Keratinocyte (primary cell): Measurements from ENCODE around the gene SCTR. TPM values are rescaled to one million over a fixed set of nuclear protein-coding genes. Genes with fewer than 3 reads are reported as not detected.

ENCODE experiments used
- DNase-seq: peaks from one replicate; pipeline ENCODE4 v3.0.0-alpha.2; 2011; ENCODE audit warnings: low read depth, missing footprints, low spot score
- FAIRE-seq: peaks from 2 replicates; lab custom pipeline; 2011; peaks lifted over from hg19 to GRCh38; lab: Jason Lieb, UNC
- H2AFZ ChIP-seq: 2 replicates; pipeline ENCODE4 v1.6.0; 2012; ENCODE audit warnings: low read length, control low read depth, inconsistent platforms; ENCODE audit not compliant: control insufficient read depth
- H3K27ac ChIP-seq: 2 replicates; pipeline ENCODE4 v1.5.1; 2011; ENCODE audit warnings: low read length; ENCODE audit not compliant: control insufficient read depth, insufficient read depth
- H3K27me3 ChIP-seq: 3 replicates; pipeline ENCODE4 v1.6.0; 2011; ENCODE audit warnings: low read length; ENCODE audit not compliant: control insufficient read depth, insufficient read depth; ENCODE audit errors: extremely low read depth
- H3K36me3 ChIP-seq, 2 experiments: 2 replicates in 1 of 2; 3 replicates in 1 of 2; pipeline ENCODE4 v1.5.1; 2011; ENCODE audit warnings: low read length in 2 of 2, mild to moderate bottlenecking in 1 of 2; ENCODE audit not compliant: control insufficient read depth in 2 of 2, insufficient read depth in 2 of 2; ENCODE audit errors: extremely low read depth in 1 of 2
- H3K4me1 ChIP-seq: 3 replicates; pipeline ENCODE4 v1.5.1; 2011; ENCODE audit warnings: low read length; ENCODE audit not compliant: control insufficient read depth, insufficient read depth; ENCODE audit errors: extremely low read depth
- H3K4me2 ChIP-seq: 3 replicates; pipeline ENCODE4 v1.6.0; 2011; ENCODE audit warnings: low read depth, low read length; ENCODE audit not compliant: control insufficient read depth, insufficient read depth; ENCODE audit errors: extremely low read depth
- H3K4me3 ChIP-seq, 3 experiments: fragments of 200-600 bp in 1 of 3; sonication (generic) in 1 of 3; 2 replicates in 2 of 3; 3 replicates in 1 of 3; pipeline ENCODE4 v1.5.1; 2011 to 2016; ENCODE audit warnings: low read length in 3 of 3, mild to moderate bottlenecking in 3 of 3, control low read depth in 2 of 3, inconsistent platforms in 1 of 3, low read depth in 1 of 3, mixed read lengths in 1 of 3, mixed run types in 1 of 3, moderate library complexity in 1 of 3; ENCODE audit not compliant: control insufficient read depth in 2 of 3, insufficient read depth in 2 of 3; ENCODE audit errors: extremely low read depth in 1 of 3
- H3K79me2 ChIP-seq: 2 replicates; pipeline ENCODE4 v1.6.0; 2012; ENCODE audit warnings: low read length; ENCODE audit not compliant: control insufficient read depth, insufficient read depth
- H3K9ac ChIP-seq: 3 replicates; pipeline ENCODE4 v1.6.0; 2011; ENCODE audit warnings: low read length; ENCODE audit not compliant: control insufficient read depth, insufficient read depth; ENCODE audit errors: extremely low read depth
- H3K9me1 ChIP-seq: 3 replicates; pipeline ENCODE4 v1.6.0; 2011; ENCODE audit warnings: low read length; ENCODE audit not compliant: control insufficient read depth, insufficient read depth; ENCODE audit errors: extremely low read depth
- H3K9me3 ChIP-seq: 2 replicates; pipeline ENCODE4 v1.5.1; 2012; ENCODE audit warnings: low read depth, low read length; ENCODE audit not compliant: control insufficient read depth
- H4K20me1 ChIP-seq: 3 replicates; pipeline ENCODE4 v1.6.0; 2011; ENCODE audit warnings: low read length; ENCODE audit not compliant: control insufficient read depth, insufficient read depth; ENCODE audit errors: extremely low read depth
- EZH2 ChIP-seq: IDR thresholded peaks from one replicate; pipeline ENCODE4 v1.6.1; 2012; ENCODE audit warnings: inconsistent platforms, mild to moderate bottlenecking, low read length, moderate library complexity
- dilution Hi-C: fragments of 300-500 bp; cut with MboI; formaldehyde crosslinking; loops from one replicate; pipeline ENCODE4 v1.7.0; 2020; ENCODE audit warnings: low sequenced_read_pairs; ENCODE audit not compliant: extremely low pct_ligation_motif_present
- polyA plus RNA-seq, 5 experiments: library from polyadenylated mRNA; depleted of rRNA in 3 of 5; stranded (reverse) in 3 of 5; stranded (forward) in 1 of 5; unstranded in 1 of 5; fragments of >200 nt; gene quantifications; 1 replicate in 1 of 5; 2 replicates in 3 of 5; 3 replicates in 1 of 5; pipeline versions ENCODE4 v1.2.1 to v1.2.3, GENCODE V29; 2011 to 2012; ENCODE audit warnings: missing spikeins in 2 of 5, low read depth in 1 of 5, low replicate concordance in 1 of 5
- TF ChIP-seq, protein P1 (sequence below), 3 experiments: IDR thresholded peaks in 1 of 3; conservative IDR thresholded peaks in 1 of 3; optimal IDR thresholded peaks in 1 of 3; 2 replicates in 2 of 3; 3 replicates in 1 of 3; pipeline versions ENCODE3 to v1.5.1; 2011; ENCODE audit warnings: low read length in 3 of 3, mild to moderate bottlenecking in 3 of 3, moderate library complexity in 2 of 3, control low read depth in 1 of 3, inconsistent platforms in 1 of 3; ENCODE audit not compliant: insufficient read depth in 2 of 3; ENCODE audit errors: extremely low read depth in 1 of 3

SCTR gene
- polyA plus RNA-seq, 1 donor (not counting 4 experiments of a cell fraction or from before 2014, with no cell fraction given): not detected

DNA sequence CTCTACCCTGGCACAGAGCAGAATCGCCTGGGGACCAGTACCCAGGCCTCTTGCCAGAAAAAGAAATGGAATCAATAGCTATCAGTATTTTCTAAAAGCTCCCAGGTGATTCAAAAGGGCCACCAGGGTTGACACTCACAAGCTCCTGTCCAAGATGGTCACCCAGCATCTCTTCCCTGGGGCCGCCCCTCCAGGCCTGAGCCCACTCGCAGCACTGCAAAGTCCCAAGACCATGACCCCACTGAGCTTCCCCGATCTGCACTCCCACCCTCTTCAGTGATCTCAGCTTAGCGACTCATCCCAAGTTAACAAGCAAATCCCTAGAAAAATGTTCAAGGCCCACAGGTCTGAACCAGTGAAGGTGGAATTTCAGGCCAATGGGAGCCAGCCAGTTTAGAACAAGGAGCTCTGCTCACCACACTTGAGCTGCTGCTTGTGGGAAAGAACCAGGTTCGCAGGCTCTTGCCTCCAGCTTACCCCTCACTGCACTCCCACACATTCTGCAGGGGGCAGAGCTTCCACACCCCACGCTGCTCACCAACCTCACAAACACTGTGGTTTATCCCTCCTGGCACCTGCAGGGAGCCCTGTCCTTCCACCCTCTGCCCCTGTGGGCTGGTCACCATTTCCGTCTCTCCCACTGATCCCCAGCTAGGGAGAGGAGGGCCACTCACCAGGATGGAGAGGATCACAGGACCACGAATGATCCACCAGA lies 72.8 kb downstream of the SCTR start:
- TF ChIP-seq, protein P1, sequence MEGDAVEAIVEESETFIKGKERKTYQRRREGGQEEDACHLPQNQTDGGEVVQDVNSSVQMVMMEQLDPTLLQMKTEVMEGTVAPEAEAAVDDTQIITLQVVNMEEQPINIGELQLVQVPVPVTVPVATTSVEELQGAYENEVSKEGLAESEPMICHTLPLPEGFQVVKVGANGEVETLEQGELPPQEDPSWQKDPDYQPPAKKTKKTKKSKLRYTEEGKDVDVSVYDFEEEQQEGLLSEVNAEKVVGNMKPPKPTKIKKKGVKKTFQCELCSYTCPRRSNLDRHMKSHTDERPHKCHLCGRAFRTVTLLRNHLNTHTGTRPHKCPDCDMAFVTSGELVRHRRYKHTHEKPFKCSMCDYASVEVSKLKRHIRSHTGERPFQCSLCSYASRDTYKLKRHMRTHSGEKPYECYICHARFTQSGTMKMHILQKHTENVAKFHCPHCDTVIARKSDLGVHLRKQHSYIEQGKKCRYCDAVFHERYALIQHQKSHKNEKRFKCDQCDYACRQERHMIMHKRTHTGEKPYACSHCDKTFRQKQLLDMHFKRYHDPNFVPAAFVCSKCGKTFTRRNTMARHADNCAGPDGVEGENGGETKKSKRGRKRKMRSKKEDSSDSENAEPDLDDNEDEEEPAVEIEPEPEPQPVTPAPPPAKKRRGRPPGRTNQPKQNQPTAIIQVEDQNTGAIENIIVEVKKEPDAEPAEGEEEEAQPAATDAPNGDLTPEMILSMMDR (optimal IDR thresholded peaks at IDR 0.05 in 1 of 3, IDR thresholded peaks at IDR 0.05 in 1 of 3, conservative IDR thresholded peaks at IDR 0.05 in 1 of 3; ENCODE audit: extremely low read depth in 1 of 3, insufficient read depth in 2 of 3, low read length in 3 of 3): no peak
- TF ChIP-seq EZH2: no peak
- no peak overlapping the region for H3K27ac ChIP-seq
- H3K9ac ChIP-seq: no peak overlapping the region
- no peak overlapping the region for H3K4me3 ChIP-seq
- DNase-seq (no peak), FAIRE-seq (no peak)
- H3K27me3 ChIP-seq: peaks cover 12% of the 10 kb centered on the region
- no peak overlapping the region for H3K4me2 ChIP-seq
- H3K9me3 ChIP-seq: no peaks in the 10 kb centered on the region
- no peaks in the 10 kb centered on the region for H3K79me2 ChIP-seq
- no peaks in the 10 kb centered on the region for H3K36me3 ChIP-seq
- H3K4me1 ChIP-seq: no peaks in the 10 kb centered on the region
- no peak overlapping the region for H2AFZ ChIP-seq
- no peaks in the 10 kb centered on the region for H3K9me1 ChIP-seq
- dilution Hi-C loops: no loop called here
- no peaks in the 10 kb centered on the region for H4K20me1 ChIP-seq

DNA sequence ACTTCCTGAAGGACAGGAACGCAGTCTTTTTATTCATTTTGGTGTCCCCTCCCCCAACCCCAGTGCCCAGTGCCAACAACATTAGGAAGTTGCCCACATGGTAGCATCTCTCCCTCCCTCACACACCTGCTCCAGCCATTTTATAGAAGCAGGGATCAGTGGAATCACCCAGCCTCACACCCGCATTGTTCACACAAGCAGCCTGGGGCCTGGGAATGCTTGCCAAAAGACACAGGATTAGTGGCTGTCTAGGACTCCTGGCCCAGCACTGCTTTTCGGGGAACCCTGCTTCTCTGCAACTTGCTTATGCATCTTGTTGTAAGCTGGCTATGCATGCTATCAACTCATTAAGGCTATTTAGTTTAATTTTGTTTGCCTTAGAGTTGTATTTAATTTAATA lies 74.8 kb downstream of the SCTR start:
- Histone ChIP-seq H3K9me3 (no peaks in the 10 kb centered on the region), H3K4me3 (no peak overlapping the region), H4K20me1 (no peaks in the 10 kb centered on the region), H3K27me3 (peaks cover 16% of the 10 kb centered on the region), H3K9ac (no peak overlapping the region), H2AFZ (no peak overlapping the region), H3K36me3 (no peaks in the 10 kb centered on the region), H3K27ac (no peak overlapping the region), H3K79me2 (no peaks in the 10 kb centered on the region), H3K9me1 (no peaks in the 10 kb centered on the region), H3K4me1 (no peaks in the 10 kb centered on the region), H3K4me2 (no peak overlapping the region)
- no peak for DNase-seq
- no peak for FAIRE-seq
- TF ChIP-seq, protein P1 (optimal IDR thresholded peaks at IDR 0.05 in 1 of 3, IDR thresholded peaks at IDR 0.05 in 1 of 3, conservative IDR thresholded peaks at IDR 0.05 in 1 of 3; ENCODE audit: extremely low read depth in 1 of 3, insufficient read depth in 2 of 3, low read length in 3 of 3): no peak
- no peak for TF ChIP-seq EZH2
- dilution Hi-C loops: no loop called here
